ENCODE measurements around the gene PTPRK.

PTPRK gene

GRCh38 chr6:128172081-128172480, 348.3 kb downstream of the PTPRK start:
- no peaks in the 10 kb centered on the region for H3K4me1 ChIP-seq
- H3K36me3 ChIP-seq (ENCODE audit: control insufficient read depth, insufficient read depth, low read length) = no peaks in the 10 kb centered on the region
- TF ChIP-seq CTCF (IDR thresholded peaks at IDR 0.05) = no peak
- no peak overlapping the region for H3K27ac ChIP-seq
- H3K79me2 ChIP-seq = no peaks in the 10 kb centered on the region
- no peak overlapping the region for H3K4me2 ChIP-seq (ENCODE audit: low read length)
- H3K27me3 ChIP-seq (ENCODE audit: control insufficient read depth, insufficient read depth, low read length) = no peaks in the 10 kb centered on the region
- H3K9me3 ChIP-seq (ENCODE audit: control insufficient read depth, low read length) = no peaks in the 10 kb centered on the region
- no peak overlapping the region for H2AFZ ChIP-seq
- no peak overlapping the region for H3K4me3 ChIP-seq (ENCODE audit: low read depth, low read length)
- H3K9ac ChIP-seq = no peak overlapping the region

- TF ChIP-seq CTCF (IDR thresholded peaks at IDR 0.05) = no peak
- H3K9ac ChIP-seq = no peak overlapping the region
- H3K27ac ChIP-seq = no peak overlapping the region
- no peaks in the 10 kb centered on the region for H3K9me3 ChIP-seq (ENCODE audit: control insufficient read depth, low read length)
- H3K36me3 ChIP-seq (ENCODE audit: control insufficient read depth, insufficient read depth, low read length) = no peaks in the 10 kb centered on the region
- no peak overlapping the region for H3K4me2 ChIP-seq (ENCODE audit: low read length)
- no peaks in the 10 kb centered on the region for H3K27me3 ChIP-seq (ENCODE audit: control insufficient read depth, insufficient read depth, low read length)
- no peak overlapping the region for H3K4me3 ChIP-seq (ENCODE audit: low read depth, low read length)
- no peaks in the 10 kb centered on the region for H3K79me2 ChIP-seq
- no peak overlapping the region for H2AFZ ChIP-seq
- no peaks in the 10 kb centered on the region for H3K4me1 ChIP-seq
Observed at GRCh38 chr6:128171182-128171581, 349.2 kb downstream of the PTPRK start.

- no peak overlapping the region for H2AFZ ChIP-seq
- no peaks in the 10 kb centered on the region for H3K27me3 ChIP-seq (ENCODE audit: control insufficient read depth, insufficient read depth, low read length)
- no peaks in the 10 kb centered on the region for H3K79me2 ChIP-seq
- no peak overlapping the region for H3K9ac ChIP-seq
- no peak overlapping the region for H3K4me2 ChIP-seq (ENCODE audit: low read length)
- H3K27ac ChIP-seq = no peak overlapping the region
- H3K4me1 ChIP-seq = no peaks in the 10 kb centered on the region
- no peaks in the 10 kb centered on the region for H3K36me3 ChIP-seq (ENCODE audit: control insufficient read depth, insufficient read depth, low read length)
- H3K9me3 ChIP-seq (ENCODE audit: control insufficient read depth, low read length) = no peaks in the 10 kb centered on the region
- no peak for TF ChIP-seq CTCF (IDR thresholded peaks at IDR 0.05)
- H3K4me3 ChIP-seq (ENCODE audit: low read depth, low read length) = no peak overlapping the region
Observed at GRCh38 chr6:128168244-128168643, 352.2 kb downstream of the PTPRK start.

- Histone ChIP-seq H3K4me1 (no peaks in the 10 kb centered on the region), H3K79me2 (no peaks in the 10 kb centered on the region), H3K36me3 (ENCODE audit: control insufficient read depth, insufficient read depth, low read length) (no peaks in the 10 kb centered on the region), H3K4me2 (ENCODE audit: low read length) (no peak overlapping the region), H3K9ac (no peak overlapping the region), H2AFZ (no peak overlapping the region), H3K27ac (no peak overlapping the region), H3K27me3 (ENCODE audit: control insufficient read depth, insufficient read depth, low read length) (no peaks in the 10 kb centered on the region), H3K9me3 (ENCODE audit: control insufficient read depth, low read length) (no peaks in the 10 kb centered on the region), H3K4me3 (ENCODE audit: low read depth, low read length) (no peak overlapping the region)
- TF ChIP-seq CTCF (IDR thresholded peaks at IDR 0.05) = no peak
Observed at GRCh38 chr6:128167552-128167951, 352.8 kb downstream of the PTPRK start.

- TF ChIP-seq CTCF (IDR thresholded peaks at IDR 0.05) = no peak
- no peaks in the 10 kb centered on the region for H3K4me1 ChIP-seq
- H3K4me3 ChIP-seq (ENCODE audit: low read depth, low read length) = no peak overlapping the region
- H3K36me3 ChIP-seq (ENCODE audit: control insufficient read depth, insufficient read depth, low read length) = no peaks in the 10 kb centered on the region
- no peaks in the 10 kb centered on the region for H3K79me2 ChIP-seq
- H3K27me3 ChIP-seq (ENCODE audit: control insufficient read depth, insufficient read depth, low read length) = no peaks in the 10 kb centered on the region
- H3K9ac ChIP-seq = no peak overlapping the region
- H3K9me3 ChIP-seq (ENCODE audit: control insufficient read depth, low read length) = no peaks in the 10 kb centered on the region
- H2AFZ ChIP-seq = no peak overlapping the region
- no peak overlapping the region for H3K4me2 ChIP-seq (ENCODE audit: low read length)
- H3K27ac ChIP-seq = no peak overlapping the region
Observed at GRCh38 chr6:128164254-128164653, 356.1 kb downstream of the PTPRK start.

Data from parathyroid adenoma (tissue), 2 donors.